ENCODE results near the gene SNRPF. TPM values are rescaled to one million over a fixed set of nuclear protein-coding genes. Genes with fewer than 3 reads are reported as not detected.

SNRPF gene
- polyA plus RNA-seq, 1 donor: 46.5 TPM

GRCh38 chr12:95859947-95860850 is 1.4 kb downstream of the SNRPF start:
- no peak for DNase-seq

- DNase-seq: no peak
Measured at GRCh38 chr12:95862038-95862437, 3.3 kb downstream of the SNRPF start.

- no peak for DNase-seq
Measured at GRCh38 chr12:95863337-95863736, 4.6 kb downstream of the SNRPF start.

- no peak for DNase-seq
Measured at GRCh38 chr12:95870897-95871296, 12.1 kb downstream of the SNRPF start.

- DNase-seq: no peak
Measured at GRCh38 chr12:95874452-95874851, 15.7 kb downstream of the SNRPF start.

- DNase-seq: no peak
Measured at GRCh38 chr12:95877622-95878021, 18.9 kb downstream of the SNRPF start.

GRCh38 chr12:95880895-95881294 is 22.1 kb downstream of the SNRPF start:
- no peak for DNase-seq

- DNase-seq: no peak
Measured at GRCh38 chr12:95881331-95881955, 22.7 kb downstream of the SNRPF start.

GRCh38 chr12:95882080-95882479 is 23.3 kb downstream of the SNRPF start:
- DNase-seq: no peak

- no peak for DNase-seq
Measured at GRCh38 chr12:95882873-95883272, 24.1 kb downstream of the SNRPF start.

GRCh38 chr12:95884998-95885397 is 26.2 kb downstream of the SNRPF start:
- no peak for DNase-seq

- no peak for DNase-seq
Measured at GRCh38 chr12:95887311-95887710, 28.6 kb downstream of the SNRPF start.

- DNase-seq: no peak
Measured at GRCh38 chr12:95890958-95891357, 32.2 kb downstream of the SNRPF start.

GRCh38 chr12:95896846-95897245 is 38.1 kb downstream of the SNRPF start:
- no peak for DNase-seq

- DNase-seq: no peak
Measured at GRCh38 chr12:95898081-95898480, 39.3 kb downstream of the SNRPF start.

- DNase-seq: no peak
Measured at GRCh38 chr12:95908573-95908972, 49.8 kb downstream of the SNRPF start.

- no peak for DNase-seq
Measured at GRCh38 chr12:95909871-95910270, 51.1 kb downstream of the SNRPF start.

Other genes with a start within 250 kb of the SNRPF start
- gene NTN4, start 68.2 kb upstream of the SNRPF start, polyA plus RNA-seq (ENCODE audit: insufficient read length): 40.7 TPM
- not detected for gene CCDC38, start 83.7 kb downstream of the SNRPF start, polyA plus RNA-seq (ENCODE audit: insufficient read length)
- gene AMDHD1, start 84.4 kb downstream of the SNRPF start, polyA plus RNA-seq (ENCODE audit: insufficient read length): 0.10 TPM
- 0.81 TPM for gene HAL, start 137.4 kb downstream of the SNRPF start, polyA plus RNA-seq (ENCODE audit: insufficient read length)
- 66.0 TPM for gene LTA4H, start 176.6 kb downstream of the SNRPF start, polyA plus RNA-seq (ENCODE audit: insufficient read length)

All from hindlimb muscle (tissue), 1 donor.